Fibroblast of lung (primary cell): ENCODE data around the gene NCOA7. TPM values are rescaled to one million over a fixed set of nuclear protein-coding genes. Genes with fewer than 3 reads are reported as not detected.
A peak's percentile ranks its signal among the peaks of the same experiment; 100 is the strongest.
"Not testable (repeated sequence)": the region's sequence is repeated elsewhere in the genome, so short reads cannot be mapped to it uniquely, and the experiment has no call there.

ENCODE experiments used
- DNase-seq, 2 donors: peaks; one replicate each; pipeline versions ENCODE4 v3.0.0 to v3.0.0-alpha.2; 2010; ENCODE audit warnings: low read depth in 2 of 2
- H2AFZ ChIP-seq: 2 replicates; pipeline ENCODE4 v1.5.1; 2012; ENCODE audit warnings: low read length, control low read depth, inconsistent platforms
- H3K27ac ChIP-seq: 2 replicates; pipeline ENCODE4 v1.5.1; 2011; ENCODE audit warnings: low read length, control low read depth; ENCODE audit not compliant: insufficient read depth
- H3K27me3 ChIP-seq: 2 replicates; pipeline ENCODE4 v1.5.1; 2011; ENCODE audit warnings: mild to moderate bottlenecking, low read length; ENCODE audit not compliant: control insufficient read depth, insufficient read depth
- H3K36me3 ChIP-seq: 2 replicates; pipeline ENCODE4 v1.5.1; 2011; ENCODE audit warnings: low read length; ENCODE audit not compliant: control insufficient read depth, insufficient read depth
- H3K4me1 ChIP-seq: 2 replicates; pipeline ENCODE4 v1.5.1; 2011; ENCODE audit warnings: low read length; ENCODE audit not compliant: control insufficient read depth, insufficient read depth; ENCODE audit errors: extremely low read depth
- H3K4me2 ChIP-seq: 2 replicates; pipeline ENCODE4 v1.5.1; 2011; ENCODE audit warnings: low read length, control low read depth; ENCODE audit not compliant: insufficient read depth; ENCODE audit errors: extremely low read depth
- H3K4me3 ChIP-seq, 4 experiments: fragments of 200-600 bp in 1 of 4; sonication (generic) in 1 of 4; replicated peaks in 1 of 4; 2 replicates each; pipeline ENCODE4 v1.5.1; 2011 to 2016; ENCODE audit warnings: low read length in 4 of 4, low read depth in 3 of 4, mild to moderate bottlenecking in 3 of 4, control low read depth in 2 of 4, inconsistent platforms in 1 of 4, mixed read lengths in 1 of 4; ENCODE audit not compliant: insufficient read depth in 1 of 4; ENCODE audit errors: control extremely low read depth in 1 of 4
- H3K79me2 ChIP-seq: 2 replicates; pipeline ENCODE4 v1.5.1; 2012; ENCODE audit warnings: mild to moderate bottlenecking, low read length, inconsistent platforms; ENCODE audit not compliant: control insufficient read depth, insufficient read depth
- H3K9ac ChIP-seq: 2 replicates; pipeline ENCODE4 v1.5.1; 2011; ENCODE audit warnings: mild to moderate bottlenecking, low read length, control low read depth; ENCODE audit not compliant: insufficient read depth
- H3K9me3 ChIP-seq: 2 replicates; pipeline ENCODE4 v1.5.1; 2012; ENCODE audit warnings: low read depth, low read length; ENCODE audit not compliant: control insufficient read depth, insufficient read depth
- H4K20me1 ChIP-seq: 2 replicates; pipeline ENCODE4 v1.5.1; 2011; ENCODE audit warnings: low read length; ENCODE audit not compliant: control insufficient read depth, insufficient read depth; ENCODE audit errors: extremely low read depth
- EZH2 ChIP-seq: IDR thresholded peaks from 2 replicates; pipeline ENCODE4 v1.5.1; 2012; ENCODE audit warnings: low read length, control low read depth, mild to moderate bottlenecking; ENCODE audit errors: missing control alignments
- polyA plus RNA-seq, 2 donors: library from polyadenylated mRNA; depleted of rRNA in 1 of 2; stranded (reverse) in 1 of 2; unstranded in 1 of 2; fragments of >200 nt; gene quantifications; 2 replicates each; pipeline ENCODE4 v1.2.1, GENCODE V29; 2011 to 2012; ENCODE audit warnings: missing spikeins in 1 of 2
- total RNA-seq: library from RNA; depleted of rRNA; stranded (reverse); fragments of >200 nt; gene quantifications from 2 replicates; pipeline ENCODE4 v1.2.1, GENCODE V29; 2014
- TF ChIP-seq, protein P1 (sequence below), 2 donors: IDR thresholded peaks in 1 of 2; conservative IDR thresholded peaks in 1 of 2; 1 replicate in 1 of 2; 2 replicates in 1 of 2; pipeline ENCODE4 v1.5.1; 2011 to 2012; ENCODE audit warnings: low read length in 2 of 2, control low read depth in 1 of 2, inconsistent platforms in 1 of 2, low read depth in 1 of 2, mild to moderate bottlenecking in 1 of 2

The NCOA7 gene
- total and polyA plus RNA-seq, 2 donors (not counting 1 experiment from before 2014, with no cell fraction given), result 13.7 to 49.9 TPM

DNA sequence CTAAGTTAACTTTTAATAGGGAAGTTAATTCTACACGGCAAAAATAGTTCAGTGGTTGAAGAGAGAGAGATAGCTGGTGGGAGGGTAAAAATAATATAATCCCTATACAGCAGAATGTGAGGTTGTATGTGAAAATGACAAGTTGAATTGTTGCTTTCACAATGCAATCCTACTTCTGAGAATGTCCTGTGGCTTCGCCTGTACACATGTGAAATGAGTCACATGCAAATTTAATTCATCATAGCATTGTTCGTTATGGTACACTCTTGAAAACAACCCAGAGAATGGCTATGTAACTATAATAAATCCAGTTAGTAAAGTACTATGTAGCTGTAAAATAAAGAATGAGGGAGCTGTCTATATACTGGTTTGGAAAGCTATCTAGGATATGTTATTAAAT is 119.8 kb downstream of the NCOA7 start:
- no peak overlapping the region for H3K4me2 ChIP-seq
- H2AFZ ChIP-seq, result no peak overlapping the region
- no peaks in the 10 kb centered on the region for H3K79me2 ChIP-seq
- TF ChIP-seq, protein P1, sequence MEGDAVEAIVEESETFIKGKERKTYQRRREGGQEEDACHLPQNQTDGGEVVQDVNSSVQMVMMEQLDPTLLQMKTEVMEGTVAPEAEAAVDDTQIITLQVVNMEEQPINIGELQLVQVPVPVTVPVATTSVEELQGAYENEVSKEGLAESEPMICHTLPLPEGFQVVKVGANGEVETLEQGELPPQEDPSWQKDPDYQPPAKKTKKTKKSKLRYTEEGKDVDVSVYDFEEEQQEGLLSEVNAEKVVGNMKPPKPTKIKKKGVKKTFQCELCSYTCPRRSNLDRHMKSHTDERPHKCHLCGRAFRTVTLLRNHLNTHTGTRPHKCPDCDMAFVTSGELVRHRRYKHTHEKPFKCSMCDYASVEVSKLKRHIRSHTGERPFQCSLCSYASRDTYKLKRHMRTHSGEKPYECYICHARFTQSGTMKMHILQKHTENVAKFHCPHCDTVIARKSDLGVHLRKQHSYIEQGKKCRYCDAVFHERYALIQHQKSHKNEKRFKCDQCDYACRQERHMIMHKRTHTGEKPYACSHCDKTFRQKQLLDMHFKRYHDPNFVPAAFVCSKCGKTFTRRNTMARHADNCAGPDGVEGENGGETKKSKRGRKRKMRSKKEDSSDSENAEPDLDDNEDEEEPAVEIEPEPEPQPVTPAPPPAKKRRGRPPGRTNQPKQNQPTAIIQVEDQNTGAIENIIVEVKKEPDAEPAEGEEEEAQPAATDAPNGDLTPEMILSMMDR (conservative IDR thresholded peaks at IDR 0.05 in 1 of 2, IDR thresholded peaks at IDR 0.05 in 1 of 2; ENCODE audit: low read depth in 1 of 2, low read length in 2 of 2), result no peak
- no peak for TF ChIP-seq EZH2
- H3K4me3 ChIP-seq, result no peak overlapping the region
- H3K27me3 ChIP-seq, result no peaks in the 10 kb centered on the region
- no peaks in the 10 kb centered on the region for H3K36me3 ChIP-seq
- no peak overlapping the region for H3K27ac ChIP-seq
- H3K9ac ChIP-seq, result no peak overlapping the region
- no peaks in the 10 kb centered on the region for H3K9me3 ChIP-seq
- H3K4me1 ChIP-seq, result no peaks in the 10 kb centered on the region
- DNase-seq, result peak; percentile 65 to 71
- H4K20me1 ChIP-seq, result no peaks in the 10 kb centered on the region

DNA sequence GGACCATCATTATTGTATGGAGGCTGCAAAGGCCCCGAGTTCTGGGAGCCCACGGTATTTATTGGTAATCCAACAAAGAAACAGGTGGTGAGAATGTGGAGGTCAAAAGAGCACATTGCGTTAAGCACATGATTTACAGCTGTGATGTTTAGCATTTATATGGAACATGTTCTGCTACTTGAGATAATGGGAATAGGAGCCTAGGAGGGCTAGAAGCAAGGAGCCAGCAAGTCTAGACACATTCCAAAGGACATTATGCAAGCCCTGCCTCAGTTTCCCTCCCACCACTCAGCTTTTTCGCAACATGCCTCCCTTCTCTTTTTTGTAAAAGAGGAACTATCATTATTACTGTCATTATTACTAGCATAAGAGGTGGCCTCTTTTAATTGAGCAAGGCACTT is 120.3 kb downstream of the NCOA7 start:
- H3K36me3 ChIP-seq, DNase-seq, H3K9ac ChIP-seq, H3K9me3 ChIP-seq, H3K4me1 ChIP-seq, H3K4me3 ChIP-seq, H4K20me1 ChIP-seq, H2AFZ ChIP-seq, H3K4me2 ChIP-seq, H3K27ac ChIP-seq, H3K27me3 ChIP-seq, H3K79me2 ChIP-seq: not testable (repeated sequence)

DNA sequence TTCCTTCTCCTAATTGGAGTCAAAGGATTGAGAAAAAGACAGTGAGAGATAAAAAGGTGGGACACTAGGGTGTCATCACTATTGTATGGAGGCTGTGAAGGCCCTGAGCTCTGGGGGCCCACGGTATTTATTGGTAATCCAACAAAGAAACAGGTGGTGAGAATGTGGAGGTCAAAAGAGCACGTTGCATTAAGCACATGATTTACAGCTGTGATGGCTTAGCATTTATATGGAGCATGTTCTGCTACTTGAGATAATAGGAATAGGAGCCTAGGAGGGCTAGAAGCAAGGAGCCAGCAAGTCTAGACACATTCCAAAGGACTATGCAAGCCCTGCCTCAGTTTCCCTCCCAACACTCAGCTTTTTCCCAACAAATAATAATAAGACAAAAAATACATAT is 121.7 kb downstream of the NCOA7 start:
- H3K4me3 ChIP-seq, H3K36me3 ChIP-seq, DNase-seq, H3K27me3 ChIP-seq, H3K4me1 ChIP-seq, H3K4me2 ChIP-seq, H4K20me1 ChIP-seq, H3K27ac ChIP-seq, H3K9ac ChIP-seq, H3K9me3 ChIP-seq, H2AFZ ChIP-seq, H3K79me2 ChIP-seq: not testable (repeated sequence)

DNA sequence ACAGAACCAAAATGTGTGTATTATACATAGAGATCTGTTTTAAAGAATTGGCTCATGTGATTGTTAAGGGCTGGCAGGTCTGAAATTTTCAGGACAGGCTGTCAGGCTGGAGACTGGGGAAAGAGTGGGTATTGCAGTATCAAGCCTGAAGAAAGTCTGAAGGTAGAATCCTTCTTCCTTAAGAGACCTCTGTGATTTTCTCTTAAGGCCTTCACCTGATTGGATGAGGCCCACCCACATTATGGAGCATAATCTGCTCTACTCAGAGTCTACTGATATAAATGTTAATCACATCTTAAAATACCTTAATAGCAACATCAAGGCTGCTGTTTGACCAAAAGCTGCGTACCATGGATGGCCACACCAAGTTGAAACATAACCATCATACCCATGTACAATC is 122.4 kb downstream of the NCOA7 start:
- H3K79me2 ChIP-seq, result no peaks in the 10 kb centered on the region
- H3K4me3 ChIP-seq, result no peak overlapping the region
- H3K9ac ChIP-seq, result no peak overlapping the region
- H3K36me3 ChIP-seq, result no peaks in the 10 kb centered on the region
- no peaks in the 10 kb centered on the region for H3K4me1 ChIP-seq
- no peak overlapping the region for H3K27ac ChIP-seq
- H3K27me3 ChIP-seq, result no peaks in the 10 kb centered on the region
- no peaks in the 10 kb centered on the region for H4K20me1 ChIP-seq
- TF ChIP-seq, protein P1 (conservative IDR thresholded peaks at IDR 0.05 in 1 of 2, IDR thresholded peaks at IDR 0.05 in 1 of 2; ENCODE audit: low read depth in 1 of 2, low read length in 2 of 2), result no peak
- TF ChIP-seq EZH2, result no peak
- no peaks in the 10 kb centered on the region for H3K9me3 ChIP-seq
- DNase-seq, result no peak
- H3K4me2 ChIP-seq, result no peak overlapping the region
- no peak overlapping the region for H2AFZ ChIP-seq
